Measurements from ENCODE around the gene PDHX.
"Not testable (repeated sequence)": the region's sequence is repeated elsewhere in the genome, so short reads cannot be mapped to it uniquely, and the experiment has no call there.

The PDHX gene

DNA sequence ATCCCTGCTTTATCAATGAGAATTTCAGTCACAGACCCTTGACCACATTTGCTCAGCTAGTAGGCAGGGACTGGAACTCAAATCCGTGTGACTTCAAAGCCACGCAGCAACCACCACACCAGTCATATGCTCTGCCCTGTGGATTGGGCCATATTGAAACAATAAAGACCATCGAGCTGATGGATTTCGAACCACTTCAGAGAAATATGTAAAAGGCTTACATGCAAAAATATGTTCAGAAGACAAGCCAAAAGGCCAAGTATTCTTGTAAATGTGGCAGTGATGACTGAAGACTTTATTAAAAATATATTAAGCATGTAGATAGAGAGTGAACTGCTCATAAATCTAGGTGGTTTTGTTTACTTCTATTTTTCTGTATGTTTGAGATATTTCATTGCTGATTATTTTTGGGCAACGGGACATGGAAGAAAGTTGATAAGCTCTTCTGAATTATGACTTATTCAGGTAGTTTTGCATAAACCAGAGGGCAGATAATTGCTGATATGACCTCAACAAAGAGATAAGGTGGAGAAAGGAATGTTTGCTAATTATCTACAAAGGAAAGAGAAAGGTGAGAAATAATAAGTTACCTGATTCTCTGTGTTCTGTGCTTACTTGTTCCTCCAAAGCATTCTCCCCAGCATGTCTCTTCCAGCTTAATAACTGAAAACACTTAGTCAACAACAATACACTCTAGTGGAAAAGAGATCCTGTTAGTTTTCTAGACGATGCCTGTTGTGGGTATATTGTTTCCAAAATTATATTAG, 99.4 kb downstream of the PDHX start:
- DNase-seq: no peak

DNA sequence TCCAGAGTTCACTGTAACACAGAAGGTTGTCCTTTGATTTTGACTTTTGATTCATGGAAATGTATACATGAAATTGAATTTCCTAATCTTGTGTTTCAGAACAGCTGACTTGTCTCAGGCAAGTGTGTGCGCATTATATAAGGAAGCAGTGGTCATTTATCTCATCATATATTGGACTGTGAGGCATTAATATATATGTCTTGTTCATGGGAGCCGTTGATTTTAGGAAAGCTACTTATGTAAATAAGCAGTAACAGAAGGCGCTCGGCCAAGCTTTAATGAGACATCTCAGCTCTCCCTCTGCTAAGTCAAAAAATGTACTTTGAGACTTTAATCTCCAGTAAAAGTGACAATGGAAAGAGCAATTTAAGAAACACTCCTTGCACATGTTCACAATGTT, 100.5 kb downstream of the PDHX start:
- DNase-seq: no peak

DNA sequence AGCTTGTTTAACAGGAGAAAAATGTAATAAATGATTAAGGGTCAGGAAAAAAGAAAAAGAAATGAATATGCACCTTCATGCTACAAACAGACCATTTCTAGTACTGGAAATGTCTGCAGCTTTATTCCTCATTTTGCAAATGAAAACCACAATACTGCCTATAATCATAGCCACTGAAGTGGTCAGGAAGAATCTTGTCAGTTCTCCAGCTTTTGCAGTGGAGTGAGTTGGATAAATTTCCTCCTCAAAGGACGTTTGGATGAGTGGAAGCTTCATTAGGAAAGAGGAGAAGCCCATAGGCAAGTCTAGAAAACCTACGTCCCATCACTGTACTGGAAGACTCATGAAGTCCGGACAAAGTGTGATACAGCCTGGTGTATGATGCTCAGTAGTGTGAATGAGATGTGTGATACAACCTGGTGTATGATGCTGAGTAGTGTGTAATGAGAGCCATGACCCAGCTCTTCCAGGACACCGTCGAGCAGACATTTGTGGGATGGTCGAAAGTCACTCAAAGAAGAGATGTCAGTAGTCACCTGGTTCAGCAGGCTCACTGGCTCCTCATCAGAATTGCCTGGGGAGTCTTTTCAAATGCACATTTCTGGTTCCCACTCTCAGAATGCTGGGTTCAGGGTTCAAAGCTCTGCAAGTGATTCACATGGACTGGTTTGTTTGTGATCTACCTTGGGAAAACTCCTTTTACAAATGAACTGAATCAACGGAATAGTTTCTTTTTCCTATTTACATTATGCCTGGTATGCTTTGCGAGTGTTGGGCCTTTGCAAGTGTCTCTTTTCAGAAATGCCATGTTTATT, 101.3 kb downstream of the PDHX start:
- no peak for DNase-seq

DNA sequence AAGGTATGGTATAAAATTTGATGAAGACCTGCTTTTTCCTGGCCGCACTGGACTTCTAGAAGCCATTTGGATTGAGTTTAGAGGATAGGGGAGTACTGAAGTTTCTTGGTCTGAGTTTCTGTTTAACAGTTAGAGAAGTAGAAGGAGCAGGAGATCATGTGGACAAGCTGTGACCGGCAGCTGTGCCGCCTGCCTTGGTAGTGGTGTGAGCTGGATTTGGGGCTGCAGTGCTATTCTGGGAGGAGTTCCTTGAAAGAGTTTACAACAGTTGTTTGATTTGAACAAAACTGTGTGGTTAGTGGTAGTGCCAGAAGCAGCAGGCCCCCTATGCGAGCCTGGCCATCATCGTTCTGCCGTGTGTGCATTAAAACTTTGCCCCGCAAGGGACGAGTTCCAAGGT, 105.2 kb downstream of the PDHX start:
- DNase-seq: peak in 11 of 56 donors; percentile 2 to 54 (median 15)

DNA sequence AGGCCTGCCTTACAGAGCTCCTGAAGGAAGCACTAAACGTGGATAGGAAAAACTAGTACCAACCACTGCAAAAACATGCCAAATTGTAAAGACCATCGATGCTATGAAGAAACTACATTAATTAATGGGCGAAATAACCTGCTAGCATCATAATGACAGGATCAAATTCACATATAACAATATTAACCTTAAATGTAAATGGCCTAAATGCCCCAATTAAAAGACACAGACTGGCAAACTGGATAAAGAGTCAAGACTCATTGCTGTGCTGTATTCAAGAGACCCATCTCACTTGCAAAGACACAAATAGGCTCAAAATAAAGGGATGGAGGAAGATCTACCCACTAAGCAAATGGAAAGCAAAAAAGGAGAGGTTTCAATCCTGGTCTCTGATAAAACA, 107.5 kb downstream of the PDHX start:
- DNase-seq: not testable (repeated sequence)

DNA sequence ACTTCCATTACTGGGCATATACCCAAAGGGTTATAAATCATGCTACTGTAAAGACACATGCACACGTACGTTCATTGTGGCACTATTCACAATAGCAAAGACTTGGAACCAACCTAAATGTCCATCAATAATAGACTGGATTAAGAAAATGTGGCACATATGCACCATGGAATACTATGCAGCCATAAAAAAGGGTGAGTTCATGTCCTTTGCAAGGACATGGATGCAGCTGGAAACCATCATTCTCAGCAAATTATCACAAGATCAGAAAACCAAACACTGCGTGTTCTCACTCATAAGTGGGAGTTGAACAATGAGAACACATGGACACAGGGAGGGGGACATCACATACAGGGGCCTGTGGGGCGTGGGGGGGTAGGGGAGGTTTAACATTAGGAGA, 111.6 kb downstream of the PDHX start:
- DNase-seq: not testable (repeated sequence)

DNA sequence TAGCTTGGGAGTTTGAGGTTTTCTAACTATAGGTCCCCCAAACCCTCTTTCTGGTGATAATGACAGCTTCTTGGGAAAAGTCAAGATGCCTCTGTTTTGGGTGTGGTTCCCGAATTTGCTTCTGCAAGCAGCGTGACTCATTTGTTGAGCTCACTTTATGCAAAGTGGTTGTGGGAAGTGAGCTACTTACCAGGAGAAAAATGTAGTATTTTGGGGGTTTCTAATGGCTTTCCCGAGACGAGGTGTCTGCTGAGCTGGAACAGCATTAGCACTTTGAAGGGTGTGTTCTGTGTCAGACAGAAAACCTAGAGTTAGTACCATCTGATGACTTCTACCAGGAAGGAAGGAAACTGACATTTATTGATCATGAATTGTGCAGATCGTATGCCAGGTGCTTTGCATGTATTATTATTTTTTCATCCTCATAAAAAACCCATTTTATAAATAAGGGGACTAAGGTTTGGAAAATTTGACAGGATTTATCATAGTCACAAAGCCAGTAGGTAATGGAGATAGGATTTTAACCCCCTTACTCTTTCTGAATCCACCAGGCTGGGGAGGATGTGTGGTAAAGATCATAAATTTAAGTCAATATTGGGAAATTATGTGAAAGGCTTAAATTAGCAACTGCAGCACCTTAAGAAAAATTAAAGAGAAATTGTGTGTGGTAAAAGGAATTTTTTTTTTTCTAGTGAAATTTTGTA, 113.7 kb downstream of the PDHX start:
- no peak for DNase-seq

DNA sequence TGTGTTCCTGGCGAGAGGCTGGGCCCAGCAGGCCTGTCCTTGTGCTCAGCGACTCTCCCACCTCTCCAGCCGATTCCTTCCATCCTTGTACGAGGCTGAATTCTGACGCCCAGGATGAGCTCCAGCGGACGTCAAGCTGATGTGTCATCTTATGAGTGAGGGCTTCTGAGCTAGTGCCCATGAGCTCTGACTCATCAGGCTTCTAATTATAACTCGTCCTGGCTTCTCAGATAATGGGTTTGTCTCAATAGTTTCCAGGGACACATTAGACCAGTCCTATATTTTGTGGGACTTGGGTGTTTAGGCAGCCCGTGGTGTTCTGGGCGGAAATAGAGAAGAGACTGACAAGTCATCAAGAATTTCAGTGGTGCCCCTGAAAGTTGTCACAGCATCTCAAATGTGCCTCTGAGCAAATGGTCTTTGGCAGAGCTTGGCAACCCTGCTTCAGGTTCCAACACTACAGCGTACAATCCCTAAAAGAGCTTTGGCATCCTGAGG, 114.3 kb downstream of the PDHX start:
- peak in 5 of 56 donors; percentile 8 to 14 (median 11) for DNase-seq

DNA sequence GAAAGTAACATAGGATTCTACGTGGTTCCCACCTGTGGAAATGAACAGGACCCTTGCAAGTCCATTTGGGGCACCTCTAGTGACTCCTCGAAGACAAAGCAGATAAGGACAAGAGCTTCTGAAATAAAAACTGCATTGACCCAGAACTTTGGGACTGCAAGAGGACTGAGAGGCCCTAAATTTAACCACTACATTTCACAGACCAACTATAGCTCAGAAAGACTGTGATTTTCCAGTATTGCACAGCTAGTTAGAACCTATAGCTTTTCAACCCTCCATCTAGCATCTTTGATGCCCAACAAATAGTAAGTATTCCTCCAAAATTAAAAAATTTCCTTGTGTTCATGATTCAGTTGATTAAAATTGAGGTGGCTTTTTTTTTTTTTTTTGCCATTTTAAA, 114.9 kb downstream of the PDHX start:
- no peak for DNase-seq

DNA sequence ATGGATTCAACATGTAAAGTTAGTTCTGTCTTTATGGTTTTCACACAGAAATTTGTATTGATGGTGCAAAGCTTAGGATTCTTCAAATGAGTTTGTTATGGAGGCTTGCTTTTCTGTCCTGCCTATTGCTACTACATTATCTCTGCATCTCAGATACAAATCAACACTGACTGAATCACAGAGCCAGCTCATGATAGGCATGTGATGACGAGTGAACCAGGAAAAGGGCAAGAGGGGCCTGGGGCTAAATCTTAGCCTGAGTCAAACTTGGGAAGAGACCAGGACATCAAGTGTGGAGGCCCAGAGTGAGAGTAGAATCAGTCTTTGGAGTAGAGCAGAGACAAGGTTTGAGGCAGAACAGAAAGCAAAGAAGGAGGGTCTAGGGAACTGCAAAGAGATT, 115.4 kb downstream of the PDHX start:
- DNase-seq: no peak

DNA sequence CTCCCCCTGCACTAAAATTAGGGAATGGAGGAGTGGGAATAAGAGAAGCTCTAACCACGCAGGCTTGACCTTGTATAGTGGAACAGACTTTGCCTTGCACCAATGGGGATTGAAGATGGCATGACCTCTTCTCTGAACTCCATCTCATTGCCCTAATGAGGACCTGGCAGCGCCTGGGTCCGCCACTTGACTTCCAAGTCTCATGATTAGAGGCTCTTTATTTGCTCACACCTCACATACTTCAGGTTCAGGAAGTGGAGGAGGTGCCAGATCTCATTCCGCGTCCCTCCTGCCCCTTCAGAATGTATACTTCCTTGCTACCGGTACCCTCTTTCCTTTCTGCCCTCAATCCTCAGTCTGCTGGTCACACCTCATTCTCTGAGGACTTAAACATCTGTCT, 116.6 kb downstream of the PDHX start:
- DNase-seq: no peak

DNA sequence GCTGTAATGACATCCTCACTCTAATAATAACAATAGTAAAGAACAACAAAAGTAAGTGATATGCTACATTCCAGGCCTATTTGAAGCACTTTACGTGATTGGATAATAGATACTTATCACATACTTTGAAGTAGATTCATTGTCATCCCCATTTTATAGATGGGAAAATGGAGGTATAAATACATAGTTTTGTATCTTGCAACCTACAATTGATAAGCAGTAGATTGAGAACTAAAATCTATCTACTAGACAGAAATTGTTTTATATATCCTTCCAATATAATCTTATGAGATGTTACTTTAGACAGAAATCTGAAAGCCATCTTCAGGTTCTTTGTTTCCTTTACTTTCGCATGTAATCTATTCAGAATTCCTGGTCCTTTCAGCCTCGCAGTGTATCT, 118.0 kb downstream of the PDHX start:
- DNase-seq: no peak

DNA sequence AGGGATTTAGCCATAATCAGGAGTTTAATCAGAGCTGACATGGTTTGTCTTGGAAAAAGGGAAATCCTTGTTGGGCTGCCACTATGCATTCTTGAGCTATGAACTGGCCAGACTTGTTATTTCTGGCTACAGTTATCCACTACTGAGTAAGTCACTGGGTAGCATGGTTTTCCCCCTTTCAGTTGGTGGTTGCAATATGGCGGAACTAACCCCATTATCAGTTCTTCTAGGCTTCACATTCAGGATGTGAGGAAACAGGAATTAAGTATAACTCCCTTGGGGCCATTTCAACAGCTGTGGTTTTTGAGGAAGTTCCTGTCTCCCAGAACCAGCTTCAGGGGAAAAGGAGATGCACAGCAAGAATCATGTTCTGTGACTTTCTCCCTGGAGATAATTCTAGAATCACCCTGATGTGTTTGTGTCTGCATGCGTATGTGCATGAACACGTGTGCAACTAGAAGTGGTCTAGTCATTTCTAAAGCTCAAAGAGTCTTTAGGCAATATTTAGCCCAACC, 119.5 kb downstream of the PDHX start:
- DNase-seq: no peak

DNA sequence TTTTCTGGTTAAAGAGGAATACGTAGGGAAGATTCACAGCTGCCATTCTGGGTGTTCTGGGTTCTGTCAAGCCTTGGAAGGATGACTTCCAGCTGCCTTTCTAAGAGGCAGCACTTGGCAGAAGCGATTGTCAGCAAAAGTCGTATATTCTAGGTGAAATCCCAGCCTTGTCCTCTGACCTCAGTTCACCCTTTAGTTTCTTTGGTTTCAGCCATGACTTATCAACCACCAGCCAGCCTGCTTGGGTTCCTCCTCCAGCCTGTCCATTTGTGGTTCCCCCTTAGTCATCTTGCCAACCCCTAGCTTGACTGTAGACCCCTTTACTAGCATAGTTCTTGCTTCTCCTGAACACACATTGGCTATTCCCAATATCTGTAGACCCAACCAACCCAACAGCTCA, 120.2 kb downstream of the PDHX start:
- no peak for DNase-seq

DNA sequence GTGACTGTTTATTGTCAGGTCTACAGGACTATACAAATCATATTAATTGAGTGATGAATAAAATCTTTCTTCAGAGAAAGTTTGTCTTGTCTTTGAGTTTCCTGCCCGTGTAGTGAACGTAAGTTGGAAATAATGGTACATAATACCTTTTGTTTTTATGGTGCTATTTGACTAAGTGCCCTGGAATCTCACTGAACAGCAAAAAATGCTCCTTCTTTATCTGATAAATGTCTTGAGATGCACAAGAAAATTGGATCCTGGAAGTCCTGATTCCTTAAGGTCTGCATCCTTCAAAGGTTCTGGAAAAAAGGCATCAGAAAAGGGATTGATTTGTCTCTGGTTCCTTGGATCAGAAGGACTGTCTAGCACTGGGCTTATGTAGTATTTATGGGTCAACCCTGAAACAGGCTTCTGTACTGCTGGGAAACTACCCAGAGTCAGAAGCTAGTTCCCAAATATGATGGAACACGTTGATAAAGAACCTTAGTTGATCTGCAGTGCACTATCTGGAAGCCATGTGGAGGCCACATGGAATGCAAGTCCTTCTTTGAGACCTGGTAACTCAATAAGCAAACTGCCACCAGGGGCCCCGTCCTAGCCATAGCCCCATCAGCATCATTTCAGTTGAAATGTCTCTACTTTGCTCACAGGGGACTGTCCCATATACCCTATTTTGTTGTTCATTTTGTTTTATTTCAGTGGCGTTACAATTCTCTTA, 122.0 kb downstream of the PDHX start:
- no peak for DNase-seq

DNA sequence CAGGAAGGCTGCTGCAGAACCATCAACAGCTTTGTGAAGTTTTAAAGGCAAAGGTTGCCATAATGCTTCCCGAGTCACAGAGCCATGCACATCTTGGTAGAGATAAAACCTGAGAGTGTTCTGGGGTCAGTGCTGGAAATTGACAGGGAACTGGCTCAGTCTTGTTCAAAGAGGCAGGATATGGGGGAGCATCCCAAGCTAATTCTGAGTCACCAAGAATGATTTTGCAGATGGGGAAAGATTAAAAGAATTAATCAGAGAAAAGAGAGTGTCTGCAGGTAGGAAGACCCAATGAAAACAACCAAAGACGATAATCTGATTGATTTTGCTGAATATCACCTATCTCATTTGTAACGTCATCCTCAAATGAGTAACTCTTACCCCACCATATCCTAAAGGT, 122.7 kb downstream of the PDHX start:
- no peak for DNase-seq

DNA sequence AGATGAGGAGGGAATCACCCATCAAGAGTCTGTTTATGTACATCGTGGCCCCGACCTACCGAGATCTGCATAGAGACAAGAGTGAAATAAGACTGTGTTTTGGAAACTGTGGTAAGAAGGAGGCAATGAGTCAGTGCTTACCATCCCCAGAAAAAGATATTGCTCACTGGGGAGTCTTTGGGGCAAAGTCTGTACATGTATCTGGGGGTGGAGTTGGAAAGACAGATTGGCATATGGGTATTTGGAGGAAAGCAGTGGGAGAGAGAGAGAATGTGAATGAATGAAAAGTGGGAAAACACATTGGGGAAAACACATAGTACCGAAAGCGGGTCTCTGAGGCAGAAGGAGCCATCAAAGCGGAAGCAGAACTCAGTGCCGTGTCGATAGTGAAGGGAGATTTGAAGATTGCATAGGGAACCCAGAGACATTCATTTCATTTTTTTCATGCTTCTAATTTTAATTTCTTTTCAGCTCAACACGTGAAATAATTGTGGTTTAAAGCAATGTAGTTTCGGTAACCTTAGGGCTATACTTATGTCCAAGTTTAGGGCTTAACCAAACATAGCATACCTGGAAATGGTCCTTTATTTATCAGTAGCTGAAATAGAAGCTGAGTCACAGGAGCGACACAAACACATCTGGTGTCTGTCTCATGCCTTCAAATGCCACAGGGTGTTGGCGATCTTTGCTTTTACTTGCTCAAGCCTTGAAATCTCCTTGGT, 124.0 kb downstream of the PDHX start:
- DNase-seq: peak in 2 of 56 donors; percentile 15 to 16

DNA sequence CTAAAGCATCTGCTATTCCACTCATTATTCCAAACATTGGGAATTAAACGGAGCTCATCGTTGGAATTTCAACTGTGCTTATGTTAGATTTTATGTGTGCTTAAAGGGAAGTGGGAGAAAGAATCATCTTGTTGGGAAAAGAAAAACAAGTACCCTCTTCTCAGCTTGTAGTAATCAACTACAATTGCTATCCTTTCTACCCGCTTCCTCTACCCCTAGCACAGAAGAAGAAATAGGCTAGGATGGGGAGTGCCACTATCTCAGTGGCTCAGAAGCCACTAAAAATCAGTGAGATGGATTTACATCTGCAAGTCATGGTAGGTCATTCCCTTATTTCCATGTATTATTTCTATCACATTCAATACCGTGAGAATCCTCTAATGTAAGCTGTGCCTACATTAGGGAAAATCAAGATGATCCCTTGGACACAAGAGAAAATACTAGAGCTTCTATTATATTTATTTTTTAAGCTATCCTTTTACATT, 124.7 kb downstream of the PDHX start:
- DNase-seq: no peak

DNA sequence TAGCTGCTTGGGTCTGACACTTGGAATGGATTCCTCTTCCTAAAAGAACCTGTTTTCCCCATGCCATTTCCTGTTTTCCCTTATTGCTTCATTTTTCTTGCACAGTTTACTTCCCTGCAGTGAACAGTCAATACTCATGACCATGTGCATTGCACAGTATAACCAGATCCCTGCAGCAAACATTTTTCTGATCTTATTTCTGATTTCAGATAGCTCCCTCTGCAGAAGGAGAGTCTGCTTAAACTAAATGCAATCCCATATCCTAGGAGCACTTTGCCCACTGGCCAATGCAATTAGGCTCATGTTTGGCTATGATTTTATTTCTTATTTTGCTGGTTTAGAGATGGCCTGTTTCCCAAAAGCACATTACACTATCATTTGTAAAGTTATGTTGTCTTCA, 125.8 kb downstream of the PDHX start:
- DNase-seq: no peak

DNA sequence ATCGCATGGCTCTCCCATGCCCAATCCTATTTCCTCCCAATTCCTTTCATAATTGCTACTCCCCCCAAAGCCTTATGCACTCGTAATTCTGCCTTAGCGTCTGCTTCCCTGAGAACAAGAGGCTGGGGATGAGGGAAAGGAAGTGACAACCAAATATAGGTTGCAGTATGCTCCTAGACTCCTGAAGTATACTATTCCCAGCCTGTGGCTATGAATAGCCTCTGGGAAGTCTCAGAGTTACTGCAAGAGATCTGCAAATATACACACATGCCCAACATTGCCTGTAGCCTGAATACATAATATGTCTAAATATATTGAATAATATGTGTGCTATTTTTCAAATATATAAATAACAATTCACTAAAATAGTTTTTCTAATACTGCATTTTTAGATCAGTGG, 126.5 kb downstream of the PDHX start:
- no peak for DNase-seq
